PC-9 (cell line): ENCODE data around the gene LGR6.

Experiments used
- CTCF ChIP-seq: fragments of 200-600 bp; sonication (generic); conservative IDR thresholded peaks from 2 replicates; pipeline ENCODE4 v1.6.1; 2017; ENCODE audit warnings: mixed run types, antibody characterized with exemption, mild to moderate bottlenecking, moderate library complexity
- EZH2 ChIP-seq: fragments of 200-600 bp; sonication (generic); IDR thresholded peaks from 2 replicates; pipeline ENCODE4 v1.8.0; 2017; ENCODE audit warnings: antibody characterized with exemption, low read depth

- no peak for TF ChIP-seq CTCF
- TF ChIP-seq EZH2: no peak
Measured at GRCh38 chr1:202179828-202180750, 13.5 kb upstream of the LGR6 start.
